A673 (cell line): ENCODE results near the gene PGLYRP2.

Source experiments
- EZH2 ChIP-seq: fragments of 200-600 bp; sonication (generic); IDR thresholded peaks from 2 replicates; pipeline ENCODE4 v1.6.1; 2017; ENCODE audit warnings: borderline replicate concordance, low read depth, mild to moderate bottlenecking, mixed read lengths, antibody characterized with exemption, low read length; ENCODE audit not compliant: poor library complexity, severe bottlenecking
- TF ChIP-seq, protein P1 (sequence below): fragments of 300-800, 200-600 bp; sonication (generic); conservative IDR thresholded peaks from 2 replicates; pipeline ENCODE4 v1.5.1; 2017; ENCODE audit warnings: low read depth, mild to moderate bottlenecking, antibody characterized with exemption, low read length, moderate library complexity, mixed read lengths

DNA sequence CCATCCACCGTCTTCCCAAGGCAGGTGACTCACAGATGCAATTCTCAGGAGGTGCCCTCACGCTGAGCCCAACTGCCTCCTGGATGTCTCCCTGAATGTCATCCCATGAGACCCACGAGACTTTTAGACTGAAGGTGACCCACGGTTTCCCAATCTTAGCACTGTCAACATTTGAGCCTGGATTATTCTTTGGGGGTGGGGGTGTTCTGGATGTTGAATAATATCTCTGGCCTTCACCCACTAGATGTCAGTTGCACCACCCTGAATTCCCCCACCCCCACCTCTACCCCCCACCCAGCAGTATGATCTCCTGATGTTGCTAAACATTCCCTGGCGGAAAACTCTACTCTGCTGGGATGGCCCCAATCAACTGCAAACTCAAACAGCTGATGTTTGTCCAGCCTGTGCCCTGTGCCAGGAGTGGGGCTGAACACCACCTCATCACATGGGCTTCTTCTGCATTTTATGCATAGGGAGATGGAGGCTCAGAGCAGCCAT is 26.8 kb upstream of the PGLYRP2 start:
- TF ChIP-seq, protein P1, sequence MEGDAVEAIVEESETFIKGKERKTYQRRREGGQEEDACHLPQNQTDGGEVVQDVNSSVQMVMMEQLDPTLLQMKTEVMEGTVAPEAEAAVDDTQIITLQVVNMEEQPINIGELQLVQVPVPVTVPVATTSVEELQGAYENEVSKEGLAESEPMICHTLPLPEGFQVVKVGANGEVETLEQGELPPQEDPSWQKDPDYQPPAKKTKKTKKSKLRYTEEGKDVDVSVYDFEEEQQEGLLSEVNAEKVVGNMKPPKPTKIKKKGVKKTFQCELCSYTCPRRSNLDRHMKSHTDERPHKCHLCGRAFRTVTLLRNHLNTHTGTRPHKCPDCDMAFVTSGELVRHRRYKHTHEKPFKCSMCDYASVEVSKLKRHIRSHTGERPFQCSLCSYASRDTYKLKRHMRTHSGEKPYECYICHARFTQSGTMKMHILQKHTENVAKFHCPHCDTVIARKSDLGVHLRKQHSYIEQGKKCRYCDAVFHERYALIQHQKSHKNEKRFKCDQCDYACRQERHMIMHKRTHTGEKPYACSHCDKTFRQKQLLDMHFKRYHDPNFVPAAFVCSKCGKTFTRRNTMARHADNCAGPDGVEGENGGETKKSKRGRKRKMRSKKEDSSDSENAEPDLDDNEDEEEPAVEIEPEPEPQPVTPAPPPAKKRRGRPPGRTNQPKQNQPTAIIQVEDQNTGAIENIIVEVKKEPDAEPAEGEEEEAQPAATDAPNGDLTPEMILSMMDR, result no peak
- TF ChIP-seq EZH2, result no peak
